Activated CD8-positive, alpha-beta T cell treated with anti-CD3 and anti-CD28 coated beads, Interleukin-2, amount 10 ng/mL, durations not matched to agents 7 days and 5 days (primary cell): ENCODE measurements around the gene MSI2. TPM values are rescaled to one million over a fixed set of nuclear protein-coding genes. Genes with fewer than 3 reads are reported as not detected.
A peak's percentile ranks its signal among the peaks of the same experiment; 100 is the strongest.

ENCODE experiments used
- ATAC-seq: fragments of 150-1000 bp; cut with Tn5 transposase; one replicate; pipeline ENCODE4 v1.10.0; 2021; ENCODE audit warnings: moderate library complexity
- CTCF ChIA-PET: fragments of 350-600 bp; sonication (Branson Sonifier 250); formaldehyde crosslinking; loops from one replicate; lab custom pipeline; 2021; ENCODE audit warnings: antibody characterized with exemption; lab: Charles Lee
- POLR2A ChIA-PET: fragments of 350-600 bp; sonication (Branson Sonifier 250); formaldehyde crosslinking; loops from one replicate; lab custom pipeline; 2021; ENCODE audit warnings: antibody characterized with exemption; lab: Charles Lee
- DNase-seq: peaks from one replicate; pipeline ENCODE4 v3.0.0-alpha.2; 2020
- H3K27ac Mint-ChIP-seq: one replicate; pipeline ENCODE4 v1.8.0; 2021; ENCODE audit warnings: mild to moderate bottlenecking, mixed read lengths
- H3K27me3 Mint-ChIP-seq: one replicate; pipeline ENCODE4 v1.8.0; 2021; ENCODE audit warnings: low read depth, mixed read lengths
- H3K36me3 Mint-ChIP-seq: one replicate; pipeline ENCODE4 v1.8.0; 2021; ENCODE audit warnings: low read depth, mixed read lengths
- H3K4me1 Mint-ChIP-seq: one replicate; pipeline ENCODE4 v1.8.0; 2021; ENCODE audit warnings: low read depth, mixed read lengths
- H3K4me3 Mint-ChIP-seq: one replicate; pipeline ENCODE4 v1.8.0; 2021; ENCODE audit warnings: mild to moderate bottlenecking, mixed read lengths
- H3K9me3 Mint-ChIP-seq: one replicate; pipeline ENCODE4 v1.8.0; 2022; ENCODE audit warnings: mixed read lengths; ENCODE audit not compliant: insufficient read depth
- total RNA-seq, 2 experiments: library from RNA; stranded (reverse); gene quantifications; one replicate each; pipeline ENCODE4 v1.2.3, GENCODE V29; 2021

MSI2 gene
- total RNA-seq, 2 experiments from 2014 or later, result 123 to 125 TPM

GRCh38 chr17:57538736-57539456 lies 282.6 kb downstream of the MSI2 start:
- Mint-ChIP-seq H3K27ac (peak overlapping the region; percentile 30), H3K4me1 (peaks cover 21% of the 10 kb centered on the region), H3K9me3 (no peaks in the 10 kb centered on the region), H3K27me3 (no peaks in the 10 kb centered on the region), H3K36me3 (peaks cover 2% of the 10 kb centered on the region), H3K4me3 (no peak overlapping the region)
- no peak for ATAC-seq
- CTCF ChIA-PET, result interaction anchor here (0.6 to 3.2 kb wide), 6 partner anchors 14 to 295 kb away, joined by 3 to 14 read pairs (median 5); no protein-coding TSS in a partner anchor
- POLR2A ChIA-PET, result no interaction called here
- DNase-seq, result no peak

DNA sequence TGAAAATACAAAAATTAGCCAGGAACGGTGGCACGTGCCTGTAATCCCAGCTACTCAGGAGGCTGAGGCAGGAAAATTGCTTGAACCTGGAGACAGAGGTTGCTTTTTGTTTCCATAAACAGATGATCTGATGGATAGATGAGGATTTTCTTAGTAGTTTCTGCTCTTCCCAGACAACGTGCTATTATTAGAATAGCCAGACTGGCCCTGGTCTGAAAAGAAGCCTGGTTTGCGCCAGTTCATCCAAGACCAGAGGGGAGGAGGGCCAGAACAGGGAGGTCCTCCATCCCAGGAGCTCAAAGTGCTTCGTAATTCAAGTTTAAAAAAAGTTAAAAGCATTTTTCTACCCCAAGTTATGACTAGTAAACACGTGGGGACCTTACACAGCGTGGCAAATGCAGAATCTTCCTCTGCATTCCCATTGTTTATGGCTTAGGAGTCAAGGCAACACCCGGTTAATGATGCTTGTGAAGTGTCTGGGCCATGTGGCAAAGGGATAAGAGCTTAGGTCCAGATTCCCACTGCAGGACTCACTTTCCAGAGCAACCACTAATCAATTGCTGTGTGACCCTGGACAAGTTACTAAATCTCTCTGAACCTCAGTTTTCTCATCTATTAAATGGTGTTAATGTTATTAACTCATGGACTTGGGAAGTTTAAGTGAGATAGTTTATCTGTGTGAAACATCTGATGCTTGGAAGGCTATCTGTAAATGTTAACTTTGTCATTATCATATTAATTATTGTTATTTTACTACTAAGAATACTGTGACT lies 283.4 kb downstream of the MSI2 start:
- Mint-ChIP-seq H3K4me1 (peaks cover 21% of the 10 kb centered on the region), H3K27ac (no peak overlapping the region), H3K27me3 (no peaks in the 10 kb centered on the region), H3K36me3 (peaks cover under 1% of the 10 kb centered on the region), H3K9me3 (no peaks in the 10 kb centered on the region), H3K4me3 (no peak overlapping the region)
- ChIA-PET POLR2A (no interaction called here), CTCF (interaction anchor here (1.6 to 3.2 kb wide), 4 partner anchors 13 to 296 kb away, joined by 3 to 14 read pairs (median 5); no protein-coding TSS in a partner anchor)
- DNase-seq, result no peak
- ATAC-seq, result no peak

DNA sequence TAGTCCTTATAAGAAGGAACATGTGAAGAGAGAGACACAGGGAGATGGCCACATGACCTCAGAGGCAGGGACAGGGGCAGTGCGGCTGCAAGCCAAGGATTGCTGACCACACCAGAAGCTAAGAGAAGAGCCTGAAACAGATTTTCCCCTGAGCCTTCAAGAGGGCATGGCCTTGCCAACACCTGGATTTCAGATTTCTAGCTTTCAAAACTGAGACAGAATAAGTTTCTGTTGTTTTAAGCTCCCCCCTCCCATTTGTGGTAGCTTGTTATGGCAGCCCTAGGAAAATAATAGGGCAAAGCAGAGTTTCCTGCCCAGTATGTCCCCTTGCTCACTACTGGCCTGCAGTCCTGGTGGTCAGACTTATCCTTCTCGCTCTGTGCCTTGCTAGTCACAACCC lies 284.3 kb downstream of the MSI2 start:
- Mint-ChIP-seq H3K27me3 (no peaks in the 10 kb centered on the region), H3K36me3 (no peaks in the 10 kb centered on the region), H3K9me3 (no peaks in the 10 kb centered on the region), H3K4me3 (no peak overlapping the region), H3K4me1 (peaks cover 21% of the 10 kb centered on the region), H3K27ac (no peak overlapping the region)
- DNase-seq (no peak), ATAC-seq (no peak)
- POLR2A ChIA-PET, result no interaction called here
- CTCF ChIA-PET, result interaction anchor here (1.6 to 3.2 kb wide), 3 partner anchors 12 to 297 kb away, joined by 3 to 14 read pairs (median 5); no protein-coding TSS in a partner anchor

GRCh38 chr17:57541049-57541448 lies 284.7 kb downstream of the MSI2 start:
- Mint-ChIP-seq H3K27ac (no peak overlapping the region), H3K9me3 (no peaks in the 10 kb centered on the region), H3K4me3 (no peak overlapping the region), H3K36me3 (no peaks in the 10 kb centered on the region), H3K4me1 (peaks cover 21% of the 10 kb centered on the region), H3K27me3 (no peaks in the 10 kb centered on the region)
- DNase-seq (no peak), ATAC-seq (no peak)
- ChIA-PET CTCF (interaction anchor here (0.7 to 3.2 kb wide), 4 partner anchors 12 to 297 kb away, joined by 3 to 14 read pairs (median 4); no protein-coding TSS in a partner anchor), POLR2A (no interaction called here)

DNA sequence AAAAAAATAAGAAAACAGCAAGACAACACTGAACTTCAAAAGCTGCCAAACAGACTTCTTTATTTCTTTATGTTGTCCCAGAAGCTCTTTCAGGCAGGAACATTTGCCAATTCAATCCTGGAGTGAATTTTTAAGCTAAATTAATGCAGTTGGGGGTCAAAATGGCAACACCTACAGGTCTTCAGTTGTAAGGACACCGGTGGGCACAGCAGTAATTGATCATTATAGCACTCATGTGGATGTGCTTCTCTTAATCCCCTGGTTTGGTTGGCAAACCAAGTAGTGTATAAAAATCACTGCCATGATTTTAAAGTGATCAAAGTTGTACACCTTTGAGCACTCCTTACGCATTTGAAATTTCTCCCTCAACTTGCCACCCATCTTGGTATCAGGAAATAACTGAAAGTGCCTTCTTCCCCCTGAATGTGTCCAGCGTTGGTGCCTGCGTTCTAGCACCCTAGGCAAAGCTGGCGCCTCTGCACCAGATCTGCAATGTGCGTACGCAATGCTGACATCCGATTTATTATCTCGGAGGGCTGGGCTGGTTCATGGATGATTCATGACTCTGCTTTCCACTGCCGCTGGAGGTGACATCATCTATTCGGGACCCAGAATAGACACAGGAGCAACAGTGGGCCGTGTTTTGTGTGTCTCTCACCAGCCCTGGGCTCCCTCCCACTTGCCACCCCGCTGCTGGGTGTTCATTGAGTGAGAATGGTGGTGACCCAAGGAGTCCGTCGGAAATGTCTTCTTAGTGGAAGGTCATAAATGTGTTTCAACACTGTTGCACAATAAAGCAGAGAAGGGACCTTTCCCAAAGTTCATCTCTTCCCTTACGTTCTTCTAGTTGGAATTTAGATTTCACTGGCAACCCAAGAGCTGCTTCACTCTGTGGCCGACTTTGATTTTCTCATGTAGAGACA lies 285.4 kb downstream of the MSI2 start:
- DNase-seq (no peak), ATAC-seq (no peak)
- Mint-ChIP-seq H3K27me3 (no peaks in the 10 kb centered on the region), H3K4me1 (peaks cover 18% of the 10 kb centered on the region), H3K4me3 (no peak overlapping the region), H3K9me3 (no peaks in the 10 kb centered on the region), H3K27ac (no peak overlapping the region), H3K36me3 (no peaks in the 10 kb centered on the region)
- ChIA-PET POLR2A (no interaction called here), CTCF (interaction anchor here (0.7 to 3.2 kb wide), 3 partner anchors 11 to 298 kb away, joined by 3 to 14 read pairs (median 5); no protein-coding TSS in a partner anchor)

DNA sequence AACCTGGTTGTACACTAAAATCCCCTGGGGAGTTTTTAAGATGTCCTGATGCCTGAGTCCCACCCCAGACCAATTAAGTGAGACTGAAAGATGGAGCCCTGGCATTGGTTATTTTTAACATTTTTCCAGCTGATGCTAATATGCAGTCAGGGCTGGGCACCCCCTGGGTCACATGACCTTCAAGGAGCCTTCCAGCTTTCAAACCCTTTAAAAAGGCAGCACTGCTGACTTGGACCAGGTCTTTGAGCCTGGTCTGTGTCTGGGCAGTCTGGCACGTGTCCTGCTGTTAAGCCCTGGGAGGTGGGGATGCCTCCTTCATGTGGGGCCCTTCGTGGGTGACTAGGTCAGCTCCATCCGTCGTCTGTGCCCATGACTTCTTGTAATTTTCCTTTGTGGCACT lies 286.2 kb downstream of the MSI2 start:
- ChIA-PET POLR2A (no interaction called here), CTCF (interaction anchor here (1.5 kb wide), 1 partner anchor 9 kb away, joined by 8 read pairs; no protein-coding TSS in a partner anchor)
- Mint-ChIP-seq H3K4me1 (peaks cover 18% of the 10 kb centered on the region), H3K27ac (peak overlapping the region; percentile 36), H3K9me3 (no peaks in the 10 kb centered on the region), H3K4me3 (no peak overlapping the region), H3K36me3 (no peaks in the 10 kb centered on the region), H3K27me3 (no peaks in the 10 kb centered on the region)
- ATAC-seq, result no peak
- DNase-seq, result no peak

DNA sequence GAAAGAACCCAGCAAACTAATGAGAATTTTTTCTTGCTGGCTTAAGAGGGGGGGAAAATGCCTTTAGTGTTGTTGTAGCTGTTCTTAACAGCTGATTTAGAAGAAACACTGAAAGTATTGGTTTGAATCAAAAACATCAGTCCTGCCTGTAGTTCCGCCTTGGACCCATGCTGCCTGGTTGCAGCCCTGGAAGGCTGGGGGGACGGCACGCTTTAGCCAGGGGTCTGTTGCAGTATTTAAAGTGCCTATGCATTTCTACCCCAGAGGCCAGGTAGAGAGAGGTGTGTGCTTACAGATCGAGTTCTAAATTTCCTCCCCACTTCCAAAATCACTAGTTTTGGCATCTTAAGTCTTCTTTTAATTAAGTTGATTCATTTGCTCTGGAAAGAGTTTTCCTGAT lies 286.9 kb downstream of the MSI2 start:
- Mint-ChIP-seq H3K36me3 (no peaks in the 10 kb centered on the region), H3K27me3 (no peaks in the 10 kb centered on the region), H3K4me3 (no peak overlapping the region), H3K9me3 (no peaks in the 10 kb centered on the region), H3K27ac (no peak overlapping the region), H3K4me1 (peaks cover 13% of the 10 kb centered on the region)
- DNase-seq, result no peak
- CTCF ChIA-PET, result interaction anchor here (0.8 to 1.5 kb wide), 2 partner anchors 9 to 300 kb away, joined by 3 to 8 read pairs; no protein-coding TSS in a partner anchor
- POLR2A ChIA-PET, result no interaction called here
- ATAC-seq, result no peak

GRCh38 chr17:57544401-57544800 lies 288.1 kb downstream of the MSI2 start:
- ChIA-PET POLR2A (no interaction called here), CTCF (interaction anchor here (1.5 kb wide), 1 partner anchor 150 kb away, joined by 3 read pairs; no protein-coding TSS in a partner anchor)
- Mint-ChIP-seq H3K27me3 (no peaks in the 10 kb centered on the region), H3K9me3 (no peaks in the 10 kb centered on the region), H3K27ac (no peak overlapping the region), H3K36me3 (no peaks in the 10 kb centered on the region), H3K4me3 (no peak overlapping the region), H3K4me1 (peaks cover 11% of the 10 kb centered on the region)
- DNase-seq (no peak), ATAC-seq (no peak)

- no peak for DNase-seq
- no peak for ATAC-seq
- Mint-ChIP-seq H3K4me3 (no peak overlapping the region), H3K27ac (no peak overlapping the region), H3K9me3 (no peaks in the 10 kb centered on the region), H3K4me1 (peaks cover 13% of the 10 kb centered on the region), H3K36me3 (no peaks in the 10 kb centered on the region), H3K27me3 (no peaks in the 10 kb centered on the region)
- POLR2A ChIA-PET, result no interaction called here
- CTCF ChIA-PET, result interaction anchor here (1.5 kb wide), 1 partner anchor 150 kb away, joined by 3 read pairs; no protein-coding TSS in a partner anchor
These were observed 288.6 kb downstream of the MSI2 start for GRCh38 chr17:57544834-57545463.

DNA sequence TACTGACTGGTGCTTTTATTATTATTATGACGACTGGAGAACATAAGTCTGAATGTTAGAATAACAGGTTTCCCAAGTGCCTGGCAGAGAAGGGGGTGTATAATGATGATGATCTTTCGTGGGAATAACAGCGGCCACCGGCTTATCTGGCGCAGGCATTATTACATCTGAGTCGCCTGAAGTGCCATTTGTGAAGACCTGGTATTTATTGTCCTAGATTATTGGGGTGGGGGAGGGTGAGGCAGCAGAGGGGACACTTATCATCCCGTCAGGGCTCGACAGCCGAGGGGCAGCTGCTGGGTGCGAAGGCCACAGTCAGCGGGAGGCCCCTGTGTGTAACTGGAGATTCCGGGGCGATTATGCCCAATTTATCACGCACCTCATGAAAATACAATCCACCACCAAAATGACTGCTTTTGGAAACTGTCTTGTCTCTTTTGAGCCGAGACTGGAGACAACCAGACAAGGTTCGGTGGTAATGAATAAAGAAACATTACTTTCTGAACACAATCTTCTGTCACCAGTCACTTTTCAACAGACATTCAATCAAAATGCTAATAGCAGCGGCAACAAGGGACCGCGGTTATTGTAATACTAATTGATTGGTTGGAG lies 289.5 kb downstream of the MSI2 start:
- Mint-ChIP-seq H3K27me3 (no peaks in the 10 kb centered on the region), H3K4me3 (no peak overlapping the region), H3K9me3 (no peaks in the 10 kb centered on the region), H3K4me1 (peaks cover 13% of the 10 kb centered on the region), H3K27ac (no peak overlapping the region), H3K36me3 (no peaks in the 10 kb centered on the region)
- CTCF ChIA-PET, result no interaction called here
- DNase-seq (no peak), ATAC-seq (no peak)
- POLR2A ChIA-PET, result no interaction called here
